Measurements from ENCODE around the gene CTNNB1. TPM values are rescaled to one million over a fixed set of nuclear protein-coding genes. Genes with fewer than 3 reads are reported as not detected.

Gene CTNNB1
- total and polyA plus RNA-seq, 2 of the 8 experiments (the other 6 are each of a cell fraction or from before 2014, with no cell fraction given) = 356 to 579 TPM

GRCh38 chr3:41162541-41162940 is 36.8 kb upstream of the CTNNB1 start:
- Histone ChIP-seq H3K27me3 (replicated peaks in 1 of 4; ENCODE audit: control insufficient read depth in 3 of 4, extremely low read depth in 1 of 4, insufficient read depth in 3 of 4, low read length in 3 of 4) (no peaks in the 10 kb centered on the region), H4K20me1 (replicated peaks in 1 of 2; ENCODE audit: control insufficient read depth in 1 of 2, insufficient read depth in 2 of 2, low read length in 2 of 2) (no peaks in the 10 kb centered on the region), H3K36me3 (ENCODE audit: control insufficient read depth in 2 of 4, insufficient read depth in 4 of 4, low read length in 3 of 4) (no peaks in the 10 kb centered on the region), H3K9me3 (ENCODE audit: insufficient read depth in 2 of 2, low read depth in 1 of 2, low read length in 1 of 2) (no peaks in the 10 kb centered on the region), H4K91ac (replicated peaks; ENCODE audit: insufficient read length, low read length) (no peak overlapping the region), H4K5ac (ENCODE audit: insufficient read length, low read depth, low read length) (no peak overlapping the region), H2AK5ac (ENCODE audit: low read depth, low read length) (no peak overlapping the region), H3K56ac (replicated peaks; ENCODE audit: insufficient read length, low read depth, low read length) (no peak overlapping the region), H3K18ac (ENCODE audit: extremely low read depth, low read length) (no peak overlapping the region), H3K4me1 (replicated peaks in 1 of 4; ENCODE audit: control insufficient read depth in 3 of 4, insufficient read depth in 4 of 4, low read length in 3 of 4) (peaks cover 0 to 6% (median 4%) of the 10 kb centered on the region in 4 experiments; a peak in 3 of 7 replicates), H3K27ac (ENCODE audit: low read depth, low read length) (no peak overlapping the region), H2BK20ac (ENCODE audit: low read length) (no peak overlapping the region), H2BK5ac (ENCODE audit: low read depth, low read length) (no peak overlapping the region), H4K8ac (ENCODE audit: extremely low read depth, insufficient read depth, low read length) (no peak overlapping the region), H3K9ac (replicated peaks in 1 of 4; ENCODE audit: extremely low read depth in 1 of 4, low read depth in 3 of 4, low read length in 3 of 4) (no peak overlapping the region), H3K14ac (ENCODE audit: insufficient read length) (no peak overlapping the region), H3K4ac (replicated peaks; ENCODE audit: insufficient read length, low read depth, low read length) (no peak overlapping the region), H3K79me2 (ENCODE audit: control insufficient read depth in 1 of 2, insufficient read depth in 2 of 2, low read length in 2 of 2) (no peaks in the 10 kb centered on the region), H3K23me2 (ENCODE audit: low read depth, low read length) (no peaks in the 10 kb centered on the region), H3K4me2 (ENCODE audit: insufficient read depth in 1 of 2, low read depth in 2 of 2, low read length in 2 of 2) (no peak overlapping the region), H3K23ac (ENCODE audit: insufficient read length) (no peak overlapping the region), H2BK120ac (replicated peaks; ENCODE audit: low read depth, low read length) (no peak overlapping the region), H2BK15ac (ENCODE audit: low read length) (no peak overlapping the region), H2BK12ac (ENCODE audit: low read depth, low read length) (no peak overlapping the region), H3K4me3 (ENCODE audit: extremely low read depth in 1 of 4, insufficient read depth in 2 of 4, low read depth in 3 of 4, low read length in 4 of 4) (no peak overlapping the region), H2AFZ (ENCODE audit: low read length) (no peak overlapping the region), H3K79me1 (ENCODE audit: low read depth, low read length) (no peaks in the 10 kb centered on the region)
- DNase-seq (ENCODE audit: low read depth in 1 of 2, low spot score in 2 of 2) (no peak), FAIRE-seq (no peak)
- CTCF ChIA-PET (ENCODE audit: partially characterized antibody) = no interaction called here
- TF ChIP-seq E2F6 (IDR thresholded peaks at IDR 0.05) (no peak), CEBPB (IDR thresholded peaks at IDR 0.05; ENCODE audit: low read depth, low read length) (no peak), SP1 (IDR thresholded peaks at IDR 0.05; ENCODE audit: low read depth, low read length) (no peak), TBP (IDR thresholded peaks at IDR 0.05; ENCODE audit: low read depth, low read length) (no peak), RBBP5 (IDR thresholded peaks at IDR 0.05; ENCODE audit: borderline replicate concordance, low read depth, low read length) (no peak), BRCA1 (IDR thresholded peaks at IDR 0.05; ENCODE audit: low read depth, low read length) (no peak), POU5F1 (IDR thresholded peaks at IDR 0.05; ENCODE audit: low read depth, low read length) (no peak), YY1 (IDR thresholded peaks at IDR 0.05; ENCODE audit: low read depth, low read length) (no peak), SIN3A (conservative IDR thresholded peaks at IDR 0.05 in 1 of 2, IDR thresholded peaks at IDR 0.05 in 1 of 2; ENCODE audit: low read depth in 1 of 2, low read length in 2 of 2) (no peak), CBX5 (IDR thresholded peaks at IDR 0.05; ENCODE audit: low read depth, low read length) (no peak), TEAD4 (IDR thresholded peaks at IDR 0.05; ENCODE audit: low read depth, low read length) (no peak), KDM5A (IDR thresholded peaks at IDR 0.05; ENCODE audit: low read length) (no peak), ZNF274 (IDR thresholded peaks at IDR 0.05; ENCODE audit: borderline replicate concordance, extremely low read depth, low read length) (no peak), KDM1A (IDR thresholded peaks at IDR 0.05; ENCODE audit: borderline replicate concordance, low read length) (no peak), CTBP2 (IDR thresholded peaks at IDR 0.05; ENCODE audit: borderline replicate concordance, insufficient read depth, insufficient read length, low read length) (no peak), POLR2A (IDR thresholded peaks at IDR 0.05; ENCODE audit: control extremely low read depth in 1 of 2, low read depth in 2 of 2, low read length in 2 of 2) (no peak)
- POLR2A ChIA-PET (ENCODE audit: partially characterized antibody) = no interaction called here
- WGBS, 2 experiments (ENCODE audit: extremely low coverage in 1 of 2, insufficient coverage in 1 of 2, insufficient read length in 1 of 2, insufficient replicate concordance in 2 of 2, low coverage in 1 of 2, low lambda C conversion rate in 2 of 2, missing lambda C conversion rate in 1 of 2) = 85% methylated on average over 3 of the region's 3 CpGs; no CpG with 5 or more reads in 1 of the 2 experiments

All from H1 (cell line).